HCT116 (cell line): ENCODE data around the gene OFD1. TPM values are rescaled to one million over a fixed set of nuclear protein-coding genes. Genes with fewer than 3 reads are reported as not detected.

Experiments used
- ATAC-seq: fragments of 200-7000 bp; cut with Tn5 transposase; 2 replicates; pipeline ENCODE4 v1.9.1; 2020; ENCODE audit warnings: mild to moderate bottlenecking, moderate library complexity
- BruUV-seq: library from RNA; stranded (reverse); fragments of 400-500 nt; replicated peaks from 2 replicates; lab custom pipeline; 2021; lab: Mats Ljungman, UMichigan
- CTCF ChIA-PET: fragments of 300-600 bp; sonication (Branson Sonifier 250); formaldehyde crosslinking; loops from one replicate; lab custom pipeline; 2021; ENCODE audit warnings: antibody characterized with exemption; lab: Charles Lee
- POLR2A ChIA-PET: fragments of 300-600, 350-600 bp; sonication (Branson Sonifier 250); formaldehyde crosslinking; loops from one replicate; lab custom pipeline; 2021; ENCODE audit warnings: antibody characterized with exemption; lab: Charles Lee
- RAD21 ChIA-PET, 2 experiments: fragments of 300-600 bp; sonication (Branson Sonifier 250); formaldehyde crosslinking; loops; one replicate each; lab custom pipeline; 2023; ENCODE audit warnings: low total read pairs in 2 of 2; ENCODE audit not compliant: uncharacterized antibody in 2 of 2, unreplicated experiment in 2 of 2, low non-redundant PET in 1 of 2; lab: Charles Lee
- DNase-seq: peaks from one replicate; pipeline ENCODE4 v3.0.0-alpha.2; 2010; ENCODE audit warnings: low read depth, low spot score
- H2AFZ ChIP-seq: fragments of 200-600 bp; shearing (Covaris generic), sonication (generic); 2 replicates; pipeline ENCODE4 v1.6.1; 2017; ENCODE audit warnings: low read depth, mixed run types, mixed read lengths, antibody characterized with exemption, low read length; ENCODE audit not compliant: poor library complexity, severe bottlenecking
- H3K27ac ChIP-seq: 2 replicates; pipeline ENCODE4 v1.5.1; 2012; ENCODE audit warnings: low read depth, low read length
- H3K27me3 ChIP-seq: fragments of 200-600 bp; sonication (generic); 2 replicates; pipeline ENCODE4 v1.6.1; 2016; ENCODE audit warnings: mixed run types, low read length, mixed read lengths; ENCODE audit not compliant: insufficient read depth
- H3K36me3 ChIP-seq, 2 experiments: fragments of 200-500 bp in 1 of 2; fragments of 200-600 bp in 1 of 2; sonication (Bioruptor generic) in 1 of 2; sonication (generic) in 1 of 2; 2 replicates each; pipeline versions ENCODE4 v1.5.1 to v1.6.1; 2014 to 2016; ENCODE audit warnings: low read length in 2 of 2, inconsistent platforms in 1 of 2, mixed read lengths in 1 of 2, mixed run types in 1 of 2; ENCODE audit not compliant: insufficient read depth in 2 of 2, control insufficient read depth in 1 of 2
- H3K4me1 ChIP-seq, 2 experiments: fragments of 200-600 bp in 1 of 2; sonication (generic) in 1 of 2; 2 replicates each; pipeline versions ENCODE4 v1.5.1 to v1.6.1; 2012 to 2017; ENCODE audit warnings: low read length in 2 of 2, inconsistent platforms in 1 of 2, mild to moderate bottlenecking in 1 of 2, mixed read lengths in 1 of 2, mixed run types in 1 of 2, moderate library complexity in 1 of 2; ENCODE audit not compliant: insufficient read depth in 2 of 2, control insufficient read depth in 1 of 2
- H3K4me2 ChIP-seq: fragments of 200-600 bp; sonication (generic); 2 replicates; pipeline ENCODE4 v1.6.1; 2017; ENCODE audit warnings: mixed run types, low read length, mixed read lengths
- H3K4me3 ChIP-seq, 2 experiments: fragments of 200-600 bp in 1 of 2; sonication (generic) in 1 of 2; replicated peaks in 1 of 2; 2 replicates each; pipeline ENCODE4 v1.5.1; 2011 to 2016; ENCODE audit warnings: low read length in 2 of 2, control low read depth in 1 of 2, low read depth in 1 of 2, mild to moderate bottlenecking in 1 of 2, mixed read lengths in 1 of 2, mixed run types in 1 of 2
- H3K79me2 ChIP-seq: fragments of 200-600 bp; sonication (generic); 2 replicates; pipeline ENCODE4 v1.6.1; 2017; ENCODE audit warnings: mild to moderate bottlenecking, mixed run types, low read length, moderate library complexity, mixed read lengths; ENCODE audit not compliant: insufficient read depth
- H3K9ac ChIP-seq: fragments of 200-600 bp; sonication (generic); 2 replicates; pipeline ENCODE4 v1.6.1; 2016; ENCODE audit warnings: low read length, mixed read lengths
- H3K9me2 ChIP-seq: fragments of 200-600 bp; sonication (generic), shearing (Covaris generic); 2 replicates; pipeline ENCODE4 v1.6.1; 2017; ENCODE audit warnings: mixed run types, mild to moderate bottlenecking, moderate library complexity; ENCODE audit not compliant: insufficient read depth
- H3K9me3 ChIP-seq, 2 experiments: fragments of 200-500 bp in 1 of 2; fragments of 200-600 bp in 1 of 2; sonication (Bioruptor generic) in 1 of 2; sonication (generic) in 1 of 2; 2 replicates each; pipeline ENCODE4 v1.6.1; 2014 to 2017; ENCODE audit warnings: low read length in 2 of 2, mixed read lengths in 2 of 2, inconsistent platforms in 1 of 2, low read depth in 1 of 2, mild to moderate bottlenecking in 1 of 2, mixed run types in 1 of 2, moderate library complexity in 1 of 2; ENCODE audit not compliant: control insufficient read depth in 1 of 2, insufficient read depth in 1 of 2
- H4K20me1 ChIP-seq: fragments of 200-600 bp; sonication (generic), shearing (Covaris generic); 2 replicates; pipeline ENCODE4 v1.6.1; 2017; ENCODE audit warnings: mixed run types, mild to moderate bottlenecking, moderate library complexity; ENCODE audit not compliant: insufficient read depth
- CBX3 ChIP-seq: IDR thresholded peaks from 2 replicates; pipeline ENCODE4 v1.6.1; 2012; ENCODE audit warnings: low read depth
- CTCF ChIP-seq, 3 experiments: fragments of 200-600 bp in 1 of 3; sonication (generic) in 1 of 3; IDR thresholded peaks in 2 of 3; conservative IDR thresholded peaks in 1 of 3; 2 replicates each; pipeline ENCODE4 v1.5.1; 2012 to 2017; ENCODE audit warnings: low read depth in 2 of 3, low read length in 2 of 3, antibody characterized with exemption in 1 of 3, borderline replicate concordance in 1 of 3, control low read depth in 1 of 3, mild to moderate bottlenecking in 1 of 3, mixed read lengths in 1 of 3, mixed run types in 1 of 3, moderate library complexity in 1 of 3; ENCODE audit not compliant: insufficient read depth in 1 of 3
- FOSL1 ChIP-seq: IDR thresholded peaks from 2 replicates; pipeline ENCODE4 v1.6.1; 2012; ENCODE audit warnings: low read depth
- MAX ChIP-seq: IDR thresholded peaks from 2 replicates; pipeline ENCODE4 v1.6.1; 2012
- RAD21 ChIP-seq: IDR thresholded peaks from 2 replicates; pipeline ENCODE4 v1.6.1; 2012; ENCODE audit warnings: low read depth, mild to moderate bottlenecking
- REST ChIP-seq: IDR thresholded peaks from 2 replicates; pipeline ENCODE4 v1.6.1; 2012; ENCODE audit warnings: low read depth
- SIN3A ChIP-seq: IDR thresholded peaks from 2 replicates; pipeline ENCODE4 v1.6.1; 2012; ENCODE audit warnings: low read depth
- SP1 ChIP-seq: IDR thresholded peaks from 2 replicates; pipeline ENCODE4 v1.6.1; 2012; ENCODE audit warnings: low read depth
- SRF ChIP-seq: IDR thresholded peaks from 2 replicates; pipeline ENCODE4 v1.6.1; 2012; ENCODE audit warnings: low read depth
- TCF7L2 ChIP-seq: IDR thresholded peaks from 2 replicates; pipeline ENCODE4 v1.7.0; 2011; ENCODE audit warnings: borderline replicate concordance, inconsistent platforms; ENCODE audit not compliant: insufficient read depth, insufficient read length; ENCODE audit errors: extremely low read depth
- YY1 ChIP-seq: IDR thresholded peaks from 2 replicates; pipeline ENCODE4 v1.6.1; 2011; ENCODE audit warnings: low read length, low read depth, moderate library complexity, mild to moderate bottlenecking; ENCODE audit not compliant: insufficient replicate concordance; ENCODE audit errors: extremely low read depth
- ZNF274 ChIP-seq: fragments of 200-500 bp; sonication (Bioruptor generic); IDR thresholded peaks from 2 replicates; pipeline ENCODE4 v1.6.1; 2014; ENCODE audit warnings: mild to moderate bottlenecking, low read depth, low read length, inconsistent platforms
- intact Hi-C: fragments of 100-400 bp; cut with micrococcal nuclease; formaldehyde crosslinking; loops from 2 replicates; pipeline ENCODE4 v1.10.0; 2022
- total RNA-seq: library from RNA; stranded (reverse); gene quantifications from one replicate; pipeline ENCODE4 v1.2.1, GENCODE V29; 2021; ENCODE audit not compliant: unreplicated experiment

Gene OFD1
- total RNA-seq, 1 experiment from 2014 or later: 18.0 TPM

- peaks cover 41% of the 10 kb centered on the region for H3K79me2 ChIP-seq
- TF ChIP-seq MAX (no peak), SIN3A (no peak), CTCF (IDR thresholded peaks at IDR 0.05 in 2 of 3, conservative IDR thresholded peaks at IDR 0.05 in 1 of 3; ENCODE audit: borderline replicate concordance in 1 of 3, insufficient read depth in 1 of 3, low read depth in 2 of 3, low read length in 2 of 3) (no peak)
- no peak for ATAC-seq
- no peak overlapping the region for H3K9ac ChIP-seq
- H4K20me1 ChIP-seq: no peaks in the 10 kb centered on the region
- no peaks in the 10 kb centered on the region; a peak in 1 of 4 replicates for H3K36me3 ChIP-seq
- peaks cover 3 to 5% of the 10 kb centered on the region in 2 experiments; a peak in 2 of 4 replicates for H3K4me1 ChIP-seq
- no peak overlapping the region for H3K4me3 ChIP-seq
- H3K27ac ChIP-seq: no peak overlapping the region
- intact Hi-C loops: loop anchor here (5.0 kb wide), 1 partner anchor 40 kb away; no protein-coding TSS in a partner anchor
- no peak overlapping the region for H2AFZ ChIP-seq
- ChIA-PET RAD21 (no interaction called here), POLR2A (no interaction called here), CTCF (no interaction called here)
- H3K27me3 ChIP-seq: no peaks in the 10 kb centered on the region
- H3K9me3 ChIP-seq: no peaks in the 10 kb centered on the region
- peak overlapping the region; percentile 76 for H3K4me2 ChIP-seq
- H3K9me2 ChIP-seq: no peaks in the 10 kb centered on the region
- BruUV-seq: no TSS peak
- no peak for DNase-seq
Observed at GRCh38 chrX:13732246-13733067, 2.1 kb upstream of the OFD1 start.

GRCh38 chrX:13733506-13733905 is 1.0 kb upstream of the OFD1 start:
- ChIA-PET CTCF (no interaction called here), RAD21 (no interaction called here), POLR2A (interaction anchor here (1.8 kb wide), 1 partner anchor 10 kb away, joined by 6 read pairs; no protein-coding TSS in a partner anchor)
- ATAC-seq (no peak), DNase-seq (no peak)
- Histone ChIP-seq H3K4me1 (peaks cover 3 to 5% of the 10 kb centered on the region in 2 experiments; a peak in 2 of 4 replicates), H3K9ac (peak overlapping the region; percentile 83), H3K27me3 (no peaks in the 10 kb centered on the region), H3K9me3 (no peaks in the 10 kb centered on the region), H4K20me1 (no peaks in the 10 kb centered on the region), H3K27ac (no peak overlapping the region; the same call in 1 of the 2 replicates), H3K79me2 (peaks cover 41% of the 10 kb centered on the region), H3K9me2 (no peaks in the 10 kb centered on the region), H3K36me3 (no peaks in the 10 kb centered on the region; a peak in 2 of 4 replicates), H3K4me3 (peak overlapping the region; percentile 67 to 84), H2AFZ (no peak overlapping the region), H3K4me2 (peak overlapping the region; percentile 76)
- intact Hi-C loops: loop anchor here (5.0 kb wide), 1 partner anchor 41 kb away; no protein-coding TSS in a partner anchor
- no TSS peak for BruUV-seq
- TF ChIP-seq REST: no peak
- no peak for TF ChIP-seq YY1
- no peak for TF ChIP-seq CBX3
- no peak for TF ChIP-seq SIN3A
- no peak for TF ChIP-seq SP1
- TF ChIP-seq ZNF274: no peak
- no peak for TF ChIP-seq SRF
- no peak for TF ChIP-seq TCF7L2
- TF ChIP-seq RAD21: no peak
- TF ChIP-seq FOSL1: no peak
